Memory B cell (primary cell): Measurements from ENCODE around the gene C4orf54.

Experiments
- ATAC-seq: fragments of 150-1000 bp; cut with Tn5 transposase; 2 replicates; pipeline ENCODE4 v1.10.0; 2021; ENCODE audit warnings: low read depth, mild to moderate bottlenecking, moderate library complexity
- DNase-seq, 2 donors: peaks; one replicate each; pipeline ENCODE4 v3.0.0; 2022; ENCODE audit warnings: low spot score in 2 of 2
- H3K27ac Mint-ChIP-seq: one replicate; pipeline ENCODE4 v1.8.0; 2022; ENCODE audit warnings: mild to moderate bottlenecking, moderate library complexity, mixed read lengths
- H3K27me3 Mint-ChIP-seq: one replicate; pipeline ENCODE4 v1.8.0; 2022; ENCODE audit warnings: mixed read lengths
- H3K36me3 Mint-ChIP-seq: one replicate; pipeline ENCODE4 v1.8.0; 2022; ENCODE audit warnings: mild to moderate bottlenecking, mixed read lengths
- H3K4me1 Mint-ChIP-seq: one replicate; pipeline ENCODE4 v1.8.0; 2022; ENCODE audit warnings: mixed read lengths
- H3K4me3 Mint-ChIP-seq: one replicate; pipeline ENCODE4 v1.8.0; 2022; ENCODE audit warnings: mild to moderate bottlenecking, moderate library complexity, mixed read lengths
- H3K9me3 Mint-ChIP-seq: one replicate; pipeline ENCODE4 v1.8.0; 2022; ENCODE audit warnings: mixed read lengths

The C4orf54 gene

DNA sequence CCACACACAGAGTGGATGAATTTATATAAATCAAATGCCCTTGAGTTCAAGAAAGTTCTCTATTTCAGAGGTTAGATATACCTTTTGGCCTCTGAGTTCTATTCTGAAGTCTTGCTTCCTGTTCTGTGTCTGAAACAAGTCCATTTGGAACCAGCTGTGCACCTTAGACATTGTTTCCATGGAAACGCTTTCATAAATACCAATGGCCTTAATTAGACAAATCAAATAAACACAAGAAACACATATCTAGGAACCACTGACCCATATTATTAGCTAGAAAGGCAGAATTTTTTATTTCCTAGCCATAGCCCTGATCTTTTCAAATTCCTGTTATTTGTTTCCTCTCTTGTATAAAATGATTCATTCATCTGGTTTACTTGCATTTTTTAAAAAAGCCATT is 8.4 kb upstream of the C4orf54 start:
- Mint-ChIP-seq H3K36me3 (no peaks in the 10 kb centered on the region), H3K9me3 (peaks cover 2% of the 10 kb centered on the region), H3K4me3 (no peak overlapping the region), H3K27ac (no peak overlapping the region), H3K4me1 (no peaks in the 10 kb centered on the region), H3K27me3 (peaks cover 16% of the 10 kb centered on the region)
- ATAC-seq (no peak), DNase-seq (no peak)

DNA sequence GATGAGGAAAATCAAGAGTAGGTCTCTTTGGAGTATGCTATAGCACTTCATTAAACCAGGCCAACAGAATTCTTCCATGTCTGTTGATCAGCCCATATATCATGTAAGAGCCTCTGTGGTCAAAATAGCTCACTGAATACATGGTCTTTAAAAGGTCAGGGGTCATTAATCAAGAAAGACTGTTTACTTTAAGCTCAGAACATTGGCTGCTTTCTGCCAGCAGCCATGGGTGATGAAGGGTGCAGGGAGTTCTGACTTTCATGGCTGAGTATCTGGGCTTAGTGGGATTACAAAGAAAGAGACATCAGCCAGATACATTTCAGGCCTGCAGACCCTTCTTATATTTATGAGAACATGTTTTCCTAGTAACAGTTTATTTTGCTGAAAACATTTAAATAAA is 7.1 kb upstream of the C4orf54 start:
- no peak for DNase-seq
- no peak for ATAC-seq
- Mint-ChIP-seq H3K4me1 (no peaks in the 10 kb centered on the region), H3K27me3 (peaks cover 13% of the 10 kb centered on the region), H3K27ac (no peak overlapping the region), H3K4me3 (no peak overlapping the region), H3K36me3 (no peaks in the 10 kb centered on the region), H3K9me3 (no peaks in the 10 kb centered on the region)

DNA sequence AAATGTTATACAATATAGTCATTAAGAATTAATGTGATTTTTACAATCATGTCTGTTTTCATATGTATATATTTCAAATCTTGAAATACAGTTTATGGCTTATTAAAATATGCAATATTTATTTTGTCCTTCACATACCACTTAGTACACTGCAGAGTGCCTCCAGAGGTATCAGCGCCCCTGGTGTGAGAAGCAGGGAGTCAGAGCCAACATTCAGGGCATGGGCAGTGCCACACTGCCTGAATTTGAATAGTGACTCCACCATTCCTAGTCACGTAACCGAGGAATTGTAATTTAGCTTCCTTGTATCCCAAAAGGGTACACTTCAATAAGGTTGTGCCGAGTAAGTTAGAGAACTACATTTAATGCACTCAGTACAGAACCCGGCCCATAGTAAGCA is 4.3 kb upstream of the C4orf54 start:
- no peaks in the 10 kb centered on the region for H3K36me3 Mint-ChIP-seq
- H3K27me3 Mint-ChIP-seq = peaks cover 15% of the 10 kb centered on the region
- H3K4me3 Mint-ChIP-seq = no peak overlapping the region
- DNase-seq (no peak), ATAC-seq (no peak)
- H3K9me3 Mint-ChIP-seq = no peaks in the 10 kb centered on the region
- no peak overlapping the region for H3K27ac Mint-ChIP-seq
- no peaks in the 10 kb centered on the region for H3K4me1 Mint-ChIP-seq

DNA sequence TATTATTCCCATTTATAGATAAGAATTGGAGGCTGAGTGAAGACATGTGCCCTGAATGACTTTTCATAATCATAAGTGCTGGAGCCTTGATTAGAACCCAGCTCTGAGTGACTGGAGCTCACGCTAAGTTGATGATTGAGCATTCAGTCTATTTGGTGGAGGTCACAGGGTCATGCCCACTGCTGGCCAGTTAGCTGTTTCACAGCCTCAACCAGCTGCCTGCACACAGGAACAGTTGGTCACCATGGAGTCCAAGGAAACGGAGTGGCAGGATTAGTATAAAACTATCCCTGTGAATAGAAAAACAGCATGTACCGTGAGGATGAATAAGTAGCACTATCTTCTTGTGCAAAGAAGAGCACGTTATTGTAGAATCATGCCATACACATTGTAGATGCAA is 1.0 kb upstream of the C4orf54 start:
- H3K9me3 Mint-ChIP-seq = no peaks in the 10 kb centered on the region
- DNase-seq = no peak
- no peaks in the 10 kb centered on the region for H3K4me1 Mint-ChIP-seq
- peaks cover 16% of the 10 kb centered on the region for H3K27me3 Mint-ChIP-seq
- ATAC-seq = no peak
- H3K27ac Mint-ChIP-seq = no peak overlapping the region
- no peak overlapping the region for H3K4me3 Mint-ChIP-seq
- H3K36me3 Mint-ChIP-seq = no peaks in the 10 kb centered on the region

DNA sequence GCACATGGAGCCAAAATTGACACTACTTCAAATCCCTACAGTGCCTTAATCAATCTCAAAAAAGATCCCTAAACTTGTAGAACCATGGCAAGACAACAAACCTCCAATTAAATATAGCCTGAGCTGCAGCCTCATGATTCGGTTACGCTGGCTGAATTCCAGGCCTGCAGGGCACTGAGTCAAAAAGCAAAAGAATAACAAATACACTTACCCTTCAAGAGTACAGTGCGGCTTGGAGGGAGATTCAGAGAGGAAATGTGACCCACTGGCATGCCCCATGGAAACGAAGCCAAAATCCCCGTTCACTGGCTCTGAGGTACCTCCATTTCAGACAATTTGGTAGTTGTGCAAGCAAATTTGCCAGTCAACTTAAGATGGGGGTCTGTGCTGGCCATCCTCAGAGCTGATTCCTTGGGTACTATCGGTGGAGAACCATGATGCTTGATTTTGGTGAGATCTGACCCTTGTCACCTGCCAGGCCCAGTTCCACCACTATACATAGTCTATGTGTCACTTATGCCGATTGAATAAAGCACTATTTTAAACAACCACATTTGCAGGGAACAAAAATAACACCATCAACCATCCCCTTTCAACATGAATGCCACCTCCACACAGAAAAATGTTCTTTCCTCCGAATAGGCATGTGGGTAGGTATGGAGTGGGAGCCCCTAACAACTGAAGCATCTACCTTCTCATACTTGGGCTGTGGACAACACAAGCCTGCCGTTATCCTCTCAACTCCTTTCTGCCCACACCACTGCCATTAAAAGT is 2.1 kb downstream of the C4orf54 start:
- no peak for DNase-seq
- Mint-ChIP-seq H3K27ac (no peak overlapping the region), H3K36me3 (no peaks in the 10 kb centered on the region), H3K9me3 (no peaks in the 10 kb centered on the region), H3K27me3 (peaks cover 7% of the 10 kb centered on the region), H3K4me1 (no peaks in the 10 kb centered on the region), H3K4me3 (no peak overlapping the region)
- ATAC-seq = no peak

DNA sequence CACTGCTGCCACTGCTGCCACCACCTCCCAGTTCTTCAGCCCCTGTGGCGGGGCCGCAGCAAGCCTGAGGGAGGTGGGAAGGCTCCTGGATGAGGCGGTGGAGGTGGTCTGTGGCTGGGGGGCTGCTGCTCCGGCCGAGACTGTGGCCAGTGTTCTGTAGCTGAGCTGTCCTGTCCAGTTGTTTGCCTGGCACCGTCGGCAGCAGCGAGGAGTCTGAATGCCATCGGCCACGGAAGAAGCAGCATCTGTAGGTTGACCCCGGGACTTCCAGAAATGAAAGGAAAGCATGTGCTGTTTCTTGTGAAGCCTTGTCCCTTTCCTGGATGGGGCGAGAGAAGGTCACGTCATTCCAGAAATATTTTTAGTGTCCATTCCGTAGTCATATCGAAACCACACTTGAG is 3.3 kb downstream of the C4orf54 start:
- H3K4me3 Mint-ChIP-seq = no peak overlapping the region
- H3K27me3 Mint-ChIP-seq = peaks cover 7% of the 10 kb centered on the region
- ATAC-seq = no peak
- no peaks in the 10 kb centered on the region for H3K4me1 Mint-ChIP-seq
- no peaks in the 10 kb centered on the region for H3K9me3 Mint-ChIP-seq
- no peak overlapping the region for H3K27ac Mint-ChIP-seq
- no peaks in the 10 kb centered on the region for H3K36me3 Mint-ChIP-seq
- DNase-seq = no peak

DNA sequence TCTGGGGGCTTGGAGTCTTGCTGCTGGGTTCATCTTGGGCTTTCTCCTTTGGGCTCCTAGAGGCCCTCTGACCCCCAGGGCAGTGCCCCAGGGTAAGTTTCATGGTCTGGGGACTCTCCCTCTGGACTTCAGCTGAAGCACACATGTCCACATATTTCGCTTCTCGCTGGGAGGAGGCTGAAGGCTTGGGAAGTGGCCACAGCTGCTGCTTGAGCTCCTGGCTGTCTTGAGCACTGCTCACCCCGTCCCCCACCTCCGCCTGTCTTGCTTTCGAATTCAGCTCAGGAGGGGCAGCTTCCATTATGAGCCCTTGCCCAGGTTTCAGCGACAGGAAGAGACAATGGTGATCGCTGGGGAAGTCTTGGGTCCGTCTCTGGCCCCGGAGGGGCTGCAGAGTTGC is 3.7 kb downstream of the C4orf54 start:
- H3K9me3 Mint-ChIP-seq = no peaks in the 10 kb centered on the region
- no peak overlapping the region for H3K27ac Mint-ChIP-seq
- no peak overlapping the region for H3K4me3 Mint-ChIP-seq
- H3K27me3 Mint-ChIP-seq = peaks cover 5% of the 10 kb centered on the region
- H3K4me1 Mint-ChIP-seq = no peaks in the 10 kb centered on the region
- DNase-seq = no peak
- ATAC-seq = no peak
- no peaks in the 10 kb centered on the region for H3K36me3 Mint-ChIP-seq

DNA sequence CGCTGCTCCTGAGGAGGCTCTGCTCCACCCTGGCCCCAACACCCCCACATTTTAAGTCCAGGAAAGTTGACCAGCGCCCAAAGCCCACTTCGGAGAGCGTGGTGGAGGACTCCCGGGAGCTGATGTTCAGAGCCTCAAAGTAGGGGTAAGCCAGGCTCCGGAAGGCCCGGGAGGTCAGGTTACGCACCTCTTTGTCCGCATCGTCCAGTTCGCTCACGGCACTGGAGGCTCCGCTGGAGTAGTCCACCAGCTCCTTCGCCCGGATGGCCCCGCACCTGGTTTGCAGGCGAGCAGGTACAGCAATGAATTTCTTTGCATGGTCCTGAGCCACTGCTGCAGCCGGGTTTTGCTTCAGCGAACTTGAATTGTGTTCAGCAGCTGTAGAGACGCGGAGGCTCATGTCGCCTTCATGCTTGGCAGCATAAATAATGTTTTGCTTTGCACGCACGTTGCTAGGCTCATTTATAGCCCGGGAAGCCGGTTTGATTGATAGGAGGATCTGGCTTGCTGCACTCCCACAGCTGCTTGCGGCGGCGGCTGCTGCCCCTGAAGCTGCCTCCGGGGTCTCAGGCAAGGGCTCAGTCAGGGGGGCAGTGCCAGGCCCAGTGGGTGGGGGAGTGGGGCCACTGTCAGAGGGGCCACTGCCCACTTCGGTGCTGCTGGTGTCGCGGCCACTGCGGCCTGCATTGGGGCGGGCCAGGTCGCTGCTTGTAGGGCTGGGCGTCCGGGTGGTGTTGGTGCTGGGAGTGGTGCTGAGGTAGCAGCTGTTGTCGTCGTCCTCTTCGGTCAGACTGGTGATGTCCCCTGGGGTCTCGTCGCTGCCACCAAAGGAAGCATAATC is 4.8 kb downstream of the C4orf54 start:
- DNase-seq (no peak), ATAC-seq (no peak)
- Mint-ChIP-seq H3K4me1 (no peaks in the 10 kb centered on the region), H3K9me3 (no peaks in the 10 kb centered on the region), H3K4me3 (no peak overlapping the region), H3K27ac (no peak overlapping the region), H3K36me3 (no peaks in the 10 kb centered on the region), H3K27me3 (peaks cover 5% of the 10 kb centered on the region)

DNA sequence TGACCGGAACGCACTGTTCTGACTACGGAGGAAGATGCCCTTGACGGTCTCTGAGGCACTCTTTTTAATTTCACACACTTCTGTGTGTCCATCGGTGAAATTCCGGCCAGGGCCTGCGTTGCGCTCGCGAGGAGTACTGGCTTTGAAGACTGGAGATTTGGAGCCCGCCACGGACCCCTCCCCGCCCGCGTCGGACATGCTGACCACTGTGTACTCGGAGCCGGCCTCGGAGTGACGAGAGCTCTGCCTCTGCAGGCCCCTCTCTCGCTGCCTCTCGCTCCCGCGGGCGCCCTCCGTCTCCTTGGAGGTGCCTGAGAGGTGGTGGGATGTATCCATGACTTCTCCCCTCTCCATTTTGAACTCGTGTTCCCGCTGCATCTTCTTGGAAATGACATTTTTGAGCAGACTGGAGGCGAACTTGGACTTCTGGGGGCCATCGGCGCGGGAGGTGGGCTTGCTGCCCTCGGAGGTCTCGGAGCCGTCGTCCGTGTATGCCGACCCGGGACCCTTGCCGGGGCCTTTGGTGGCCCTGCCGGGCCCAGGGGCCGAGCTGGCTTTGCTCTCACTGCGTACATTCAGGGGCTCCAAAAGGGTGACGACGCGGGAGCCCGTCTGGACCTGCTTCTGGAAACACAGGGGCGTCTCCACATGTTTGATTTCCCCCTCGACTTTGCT is 5.7 kb downstream of the C4orf54 start:
- ATAC-seq = no peak
- Mint-ChIP-seq H3K4me3 (no peak overlapping the region), H3K4me1 (no peaks in the 10 kb centered on the region), H3K9me3 (no peaks in the 10 kb centered on the region), H3K27ac (no peak overlapping the region), H3K27me3 (peaks cover 5% of the 10 kb centered on the region), H3K36me3 (no peaks in the 10 kb centered on the region)
- DNase-seq = no peak

DNA sequence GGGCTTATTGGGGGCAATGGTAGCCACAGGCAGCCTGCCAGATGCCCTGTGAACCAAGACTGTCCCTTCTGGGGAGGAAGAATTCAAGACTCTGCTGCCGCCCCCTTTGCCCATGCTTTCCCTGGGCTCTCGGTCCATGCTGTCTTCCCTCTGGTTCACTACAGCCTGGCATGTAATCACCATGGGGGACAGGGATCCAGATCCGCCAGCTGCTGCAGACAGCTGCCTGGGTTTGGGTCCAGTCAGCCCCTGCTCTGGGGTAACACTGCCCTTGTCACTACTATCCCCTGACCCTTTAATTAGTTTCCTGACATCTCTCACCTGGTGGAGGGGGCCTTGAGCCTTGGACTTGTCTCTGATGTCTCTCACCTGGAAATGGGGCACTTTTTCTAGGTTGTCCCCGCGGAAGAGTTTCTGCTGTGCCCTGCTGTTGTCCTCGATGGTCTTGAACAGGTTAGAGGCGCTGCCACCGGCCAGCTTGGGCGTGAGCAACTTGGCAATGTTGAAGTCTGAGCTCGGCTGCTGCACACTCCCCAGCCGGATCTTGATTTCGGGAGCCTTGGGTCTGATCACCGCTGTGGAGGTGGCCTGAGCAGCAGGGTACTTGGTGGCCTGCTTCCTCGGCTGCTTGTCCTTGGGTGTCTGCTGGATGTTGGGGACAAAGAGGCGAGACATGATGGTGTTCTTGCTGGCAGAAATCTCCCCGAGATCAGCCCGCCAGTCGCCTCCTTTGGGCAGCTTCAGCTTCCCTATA is 6.4 kb downstream of the C4orf54 start:
- DNase-seq (no peak), ATAC-seq (no peak)
- Mint-ChIP-seq H3K4me1 (no peaks in the 10 kb centered on the region), H3K9me3 (no peaks in the 10 kb centered on the region), H3K27ac (no peak overlapping the region), H3K4me3 (no peak overlapping the region), H3K27me3 (peaks cover 5% of the 10 kb centered on the region), H3K36me3 (no peaks in the 10 kb centered on the region)

DNA sequence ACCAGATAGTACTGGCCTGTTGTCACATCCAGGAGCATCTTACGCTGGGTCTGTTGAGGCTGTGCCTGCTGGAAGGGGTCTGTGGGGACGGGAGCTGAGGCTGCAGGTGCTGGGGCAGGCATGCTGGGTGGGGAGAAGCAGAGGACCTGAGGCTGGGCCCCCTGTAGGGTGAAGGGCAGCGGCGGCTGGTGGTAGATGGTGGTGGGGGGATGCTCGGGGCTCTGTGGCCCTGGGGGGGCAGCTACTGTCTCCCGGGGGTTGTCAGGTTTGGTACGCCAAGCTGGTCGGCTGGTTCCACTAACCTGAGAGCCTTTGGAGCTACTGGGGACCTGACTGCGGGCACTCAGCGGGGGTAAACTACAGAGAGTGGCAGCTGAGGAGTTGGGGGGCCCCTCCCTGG is 7.8 kb downstream of the C4orf54 start:
- H3K36me3 Mint-ChIP-seq = no peaks in the 10 kb centered on the region
- DNase-seq (no peak), ATAC-seq (no peak)
- H3K27ac Mint-ChIP-seq = no peak overlapping the region
- H3K9me3 Mint-ChIP-seq = no peaks in the 10 kb centered on the region
- H3K27me3 Mint-ChIP-seq = no peaks in the 10 kb centered on the region
- no peak overlapping the region for H3K4me3 Mint-ChIP-seq
- H3K4me1 Mint-ChIP-seq = no peaks in the 10 kb centered on the region

DNA sequence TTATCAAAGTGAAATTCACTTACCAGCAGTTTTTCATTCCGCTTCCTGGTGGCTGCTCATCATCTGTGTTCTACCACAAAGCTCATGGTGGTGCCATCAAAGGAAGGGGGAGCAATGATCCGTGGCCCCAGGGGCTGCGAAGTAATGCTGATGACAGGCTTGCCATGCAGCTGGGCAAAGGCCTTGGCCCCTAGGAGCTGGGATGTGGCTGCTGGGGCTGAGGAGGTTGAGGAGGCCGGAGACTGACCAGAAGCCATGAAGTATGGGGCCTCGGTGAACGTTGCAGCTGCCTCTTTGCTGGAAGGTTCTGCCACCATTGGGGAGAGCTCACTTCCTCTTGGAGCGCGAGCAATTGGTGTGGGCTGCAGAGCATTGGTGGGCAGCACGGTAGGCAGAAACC is 8.4 kb downstream of the C4orf54 start:
- Mint-ChIP-seq H3K27me3 (no peaks in the 10 kb centered on the region), H3K27ac (no peak overlapping the region), H3K9me3 (no peaks in the 10 kb centered on the region), H3K4me1 (no peaks in the 10 kb centered on the region), H3K4me3 (no peak overlapping the region), H3K36me3 (no peaks in the 10 kb centered on the region)
- ATAC-seq (no peak), DNase-seq (no peak)

DNA sequence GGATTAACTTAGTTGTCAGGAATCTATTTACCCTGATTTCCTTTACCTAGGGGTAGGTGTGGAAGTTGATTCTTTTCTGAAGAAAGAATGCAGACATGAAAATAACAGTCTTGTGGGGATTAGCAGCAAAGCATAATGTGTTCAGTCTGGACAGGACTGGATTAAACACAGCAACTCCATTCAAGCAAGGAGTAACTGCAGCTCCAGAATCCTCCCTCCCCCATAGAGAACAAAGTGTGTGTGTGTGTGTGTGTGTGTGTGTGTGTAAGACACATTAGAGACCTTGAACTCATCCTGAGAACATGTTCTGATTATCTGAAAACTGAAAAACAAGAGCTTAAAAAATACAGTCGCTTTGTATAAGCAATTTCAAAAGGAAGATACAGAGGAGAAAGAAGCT is 9.3 kb downstream of the C4orf54 start:
- Mint-ChIP-seq H3K9me3 (no peaks in the 10 kb centered on the region), H3K36me3 (no peaks in the 10 kb centered on the region), H3K4me3 (no peak overlapping the region), H3K27me3 (no peaks in the 10 kb centered on the region), H3K27ac (no peak overlapping the region), H3K4me1 (no peaks in the 10 kb centered on the region)
- ATAC-seq (no peak), DNase-seq (no peak)

DNA sequence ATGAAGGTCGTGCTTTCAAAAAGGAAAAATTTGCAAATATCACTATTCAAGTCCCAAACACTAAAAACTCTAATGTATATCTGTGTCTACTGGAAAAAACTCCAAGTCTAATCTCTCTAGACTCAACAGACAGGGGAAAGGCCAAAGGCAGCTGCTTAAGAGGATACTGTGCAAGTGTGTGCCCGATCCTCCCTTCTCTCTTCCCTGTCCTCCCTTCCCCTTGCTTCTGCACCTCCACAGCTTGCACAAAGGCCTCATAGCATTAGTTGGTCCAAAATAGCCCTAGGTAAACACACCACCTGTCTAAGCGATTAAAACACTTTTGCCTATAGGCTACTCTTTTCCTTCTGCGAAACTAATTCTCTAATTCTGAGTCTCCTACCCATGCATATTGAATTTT is 10.6 kb downstream of the C4orf54 start:
- peaks cover 2% of the 10 kb centered on the region for H3K27me3 Mint-ChIP-seq
- no peak overlapping the region for H3K27ac Mint-ChIP-seq
- no peak overlapping the region for H3K4me3 Mint-ChIP-seq
- no peaks in the 10 kb centered on the region for H3K4me1 Mint-ChIP-seq
- H3K36me3 Mint-ChIP-seq = no peaks in the 10 kb centered on the region
- ATAC-seq = no peak
- DNase-seq = no peak
- no peaks in the 10 kb centered on the region for H3K9me3 Mint-ChIP-seq
